Measurements from ENCODE around the gene PRR12.

PRR12 gene

GRCh38 chr19:49589502-49589905 lies 1.5 kb upstream of the PRR12 start:
- in situ Hi-C loops (cut with HindIII; ENCODE audit: low sequenced_read_pairs) = no loop called here

- in situ Hi-C loops (cut with HindIII; ENCODE audit: low sequenced_read_pairs) = no loop called here
Measured at GRCh38 chr19:49590071-49590970, 661 bp upstream of the PRR12 start.

- in situ Hi-C loops (cut with HindIII; ENCODE audit: low sequenced_read_pairs) = no loop called here
Measured at GRCh38 chr19:49591731-49592485, 926 bp downstream of the PRR12 start.

- in situ Hi-C loops (cut with HindIII; ENCODE audit: low sequenced_read_pairs) = no loop called here
Measured at GRCh38 chr19:49592486-49593232, 1.7 kb downstream of the PRR12 start.

GRCh38 chr19:49593233-49594113 lies 2.5 kb downstream of the PRR12 start:
- in situ Hi-C loops (cut with HindIII; ENCODE audit: low sequenced_read_pairs) = no loop called here

- in situ Hi-C loops (cut with HindIII; ENCODE audit: low sequenced_read_pairs) = no loop called here
Measured at GRCh38 chr19:49594157-49594992, 3.4 kb downstream of the PRR12 start.

GRCh38 chr19:49594993-49595818 lies 4.2 kb downstream of the PRR12 start:
- in situ Hi-C loops (cut with HindIII; ENCODE audit: low sequenced_read_pairs) = no loop called here

- in situ Hi-C loops (cut with HindIII; ENCODE audit: low sequenced_read_pairs) = no loop called here
Measured at GRCh38 chr19:49595819-49596404, 4.9 kb downstream of the PRR12 start.

GRCh38 chr19:49596407-49596806 lies 5.4 kb downstream of the PRR12 start:
- in situ Hi-C loops (cut with HindIII; ENCODE audit: low sequenced_read_pairs) = no loop called here

GRCh38 chr19:49596954-49597702 lies 6.1 kb downstream of the PRR12 start:
- in situ Hi-C loops (cut with HindIII; ENCODE audit: low sequenced_read_pairs) = no loop called here

- in situ Hi-C loops (cut with HindIII; ENCODE audit: low sequenced_read_pairs) = no loop called here
Measured at GRCh38 chr19:49597703-49597974, 6.7 kb downstream of the PRR12 start.

- in situ Hi-C loops (cut with HindIII; ENCODE audit: low sequenced_read_pairs) = no loop called here
Measured at GRCh38 chr19:49599378-49600295, 8.7 kb downstream of the PRR12 start.

GRCh38 chr19:49601482-49602038 lies 10.6 kb downstream of the PRR12 start:
- in situ Hi-C loops (cut with HindIII; ENCODE audit: low sequenced_read_pairs) = no loop called here

- in situ Hi-C loops (cut with HindIII; ENCODE audit: low sequenced_read_pairs) = no loop called here
Measured at GRCh38 chr19:49602806-49603205, 11.8 kb downstream of the PRR12 start.

GRCh38 chr19:49605605-49606004 lies 14.6 kb downstream of the PRR12 start:
- in situ Hi-C loops (cut with HindIII; ENCODE audit: low sequenced_read_pairs) = no loop called here

- in situ Hi-C loops (cut with HindIII; ENCODE audit: low sequenced_read_pairs) = no loop called here
Measured at GRCh38 chr19:49609499-49610092, 18.6 kb downstream of the PRR12 start.

Measured in endothelial cell of hepatic sinusoid (primary cell).